ENCODE data around the gene AAR2. TPM values are rescaled to one million over a fixed set of nuclear protein-coding genes. Genes with fewer than 3 reads are reported as not detected.
A peak's percentile ranks its signal among the peaks of the same experiment; 100 is the strongest.

The AAR2 gene
- polyA plus RNA-seq, 1 of the 3 experiments (the other 2 are of a cell fraction): 17.4 TPM

DNA sequence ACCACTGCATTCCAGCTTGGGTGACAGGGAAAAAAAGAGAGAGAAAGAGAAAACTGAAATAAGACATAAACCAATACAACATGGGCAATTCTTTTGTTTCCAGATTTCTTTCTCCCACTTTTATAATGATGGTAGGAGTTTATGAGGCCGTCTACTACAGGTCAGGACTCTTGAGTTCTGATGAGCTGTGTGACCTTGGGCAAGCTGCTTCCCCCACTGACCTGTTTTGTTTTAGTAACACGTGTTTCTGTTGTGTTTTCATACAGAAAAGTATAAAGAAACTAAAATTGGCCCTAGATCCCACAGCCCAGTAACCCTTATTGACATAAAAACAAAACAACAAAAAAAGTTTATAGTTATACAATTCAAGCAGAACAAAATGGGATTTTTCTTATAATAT, 22.9 kb upstream of the AAR2 start:
- 61% methylated on average over 2 of the region's 2 CpGs for WGBS (ENCODE audit: low lambda C conversion rate)
- H2AFZ ChIP-seq (ENCODE audit: low read depth): no peak overlapping the region
- H3K4me1 ChIP-seq (ENCODE audit: control insufficient read depth in 1 of 2, insufficient read depth in 2 of 2, low read depth in 1 of 2, low read length in 1 of 2): no peaks in the 10 kb centered on the region
- no peaks in the 10 kb centered on the region for H3K79me2 ChIP-seq (ENCODE audit: insufficient read depth)
- H3K9me2 ChIP-seq: no peaks in the 10 kb centered on the region
- no peak overlapping the region for H3K4me2 ChIP-seq
- H3K36me3 ChIP-seq (replicated peaks in 1 of 2; ENCODE audit: control insufficient read depth in 1 of 2, insufficient read depth in 2 of 2, low read length in 1 of 2): peaks cover 0 to 15% of the 10 kb centered on the region in 2 experiments
- ChIA-PET CTCF (interaction anchor here (0.7 to 16.0 kb wide), 9 partner anchors 11 to 232 kb away, joined by 3 to 219 read pairs (median 4); no protein-coding TSS in a partner anchor), POLR2A (interaction anchor here (0.7 to 1.0 kb wide), 2 partner anchors 18 to 209 kb away, joined by 3 read pairs; no protein-coding TSS in a partner anchor)
- H3K27me3 ChIP-seq (ENCODE audit: insufficient read depth): no peaks in the 10 kb centered on the region
- no peak for DNase-seq
- H3F3A ChIP-seq (replicated peaks; ENCODE audit: insufficient read depth): no peaks in the 10 kb centered on the region
- no peak for TF ChIP-seq MEF2A (IDR thresholded peaks at IDR 0.05; ENCODE audit: borderline replicate concordance, low read depth)
- TF ChIP-seq NFIC (IDR thresholded peaks at IDR 0.05; ENCODE audit: borderline replicate concordance): no peak
- no peak for TF ChIP-seq CHD2 (IDR thresholded peaks at IDR 0.05; ENCODE audit: low read length, partially characterized antibody)
- no peak overlapping the region for H3K9ac ChIP-seq
- H3K27ac ChIP-seq (ENCODE audit: low read depth in 2 of 2, low read length in 1 of 2): no peak overlapping the region
- no peaks in the 10 kb centered on the region for H3K9me3 ChIP-seq
- no peaks in the 10 kb centered on the region for H4K20me1 ChIP-seq (ENCODE audit: insufficient read depth)
- H3K4me3 ChIP-seq (ENCODE audit: low read depth in 2 of 2, low read length in 1 of 2): no peak overlapping the region

DNA sequence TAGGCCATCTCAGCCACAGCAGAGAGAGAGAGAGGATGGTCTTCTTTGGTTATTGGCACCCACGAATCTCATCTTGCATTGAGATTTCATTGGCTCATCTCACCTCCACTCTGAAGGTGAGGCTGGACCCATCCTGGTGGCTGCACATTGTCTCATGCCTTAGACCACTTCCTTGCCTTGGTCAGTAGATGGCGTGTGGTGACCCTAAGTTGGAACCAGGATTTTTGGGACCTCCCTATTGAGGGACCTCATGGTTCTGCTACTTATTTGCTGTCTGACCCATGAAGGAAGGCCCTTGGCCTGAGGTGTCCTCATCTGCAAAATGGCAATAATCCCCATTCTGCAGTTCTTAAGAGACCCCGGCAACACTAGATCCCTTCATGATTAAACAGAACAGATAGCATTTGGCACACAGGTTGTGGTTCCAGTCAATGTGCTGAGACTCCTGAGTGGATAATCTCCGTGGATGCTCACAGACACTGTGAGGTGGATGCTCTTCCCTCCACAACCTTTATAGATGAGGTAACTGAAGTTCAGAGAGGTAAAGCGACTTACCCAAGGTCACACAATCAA, 21.5 kb upstream of the AAR2 start:
- Histone ChIP-seq H3K36me3 (replicated peaks in 1 of 2; ENCODE audit: control insufficient read depth in 1 of 2, insufficient read depth in 2 of 2, low read length in 1 of 2) (peaks cover 0 to 19% of the 10 kb centered on the region in 2 experiments), H3K4me1 (ENCODE audit: control insufficient read depth in 1 of 2, insufficient read depth in 2 of 2, low read depth in 1 of 2, low read length in 1 of 2) (no peaks in the 10 kb centered on the region), H2AFZ (ENCODE audit: low read depth) (no peak overlapping the region), H4K20me1 (ENCODE audit: insufficient read depth) (no peaks in the 10 kb centered on the region), H3K9me2 (no peaks in the 10 kb centered on the region), H3K27ac (ENCODE audit: low read depth in 2 of 2, low read length in 1 of 2) (no peak overlapping the region), H3F3A (replicated peaks; ENCODE audit: insufficient read depth) (no peaks in the 10 kb centered on the region), H3K9ac (no peak overlapping the region), H3K9me3 (no peaks in the 10 kb centered on the region), H3K79me2 (ENCODE audit: insufficient read depth) (no peaks in the 10 kb centered on the region), H3K4me2 (no peak overlapping the region), H3K4me3 (ENCODE audit: low read depth in 2 of 2, low read length in 1 of 2) (no peak overlapping the region; a peak in 1 of 4 replicates), H3K27me3 (ENCODE audit: insufficient read depth) (no peaks in the 10 kb centered on the region)
- peak; percentile 57 for TF ChIP-seq SMC3 (IDR thresholded peaks at IDR 0.05; ENCODE audit: low read depth, low read length)
- no peak for TF ChIP-seq RFX5 (IDR thresholded peaks at IDR 0.05; ENCODE audit: low read length)
- peak; percentile 76 for TF ChIP-seq RAD21 (IDR thresholded peaks at IDR 0.05; ENCODE audit: low read length)
- no peak for TF ChIP-seq JUND (IDR thresholded peaks at IDR 0.05)
- TF ChIP-seq RXRA (IDR thresholded peaks at IDR 0.05; ENCODE audit: borderline replicate concordance, low read depth): no peak
- TF ChIP-seq, protein P1, sequence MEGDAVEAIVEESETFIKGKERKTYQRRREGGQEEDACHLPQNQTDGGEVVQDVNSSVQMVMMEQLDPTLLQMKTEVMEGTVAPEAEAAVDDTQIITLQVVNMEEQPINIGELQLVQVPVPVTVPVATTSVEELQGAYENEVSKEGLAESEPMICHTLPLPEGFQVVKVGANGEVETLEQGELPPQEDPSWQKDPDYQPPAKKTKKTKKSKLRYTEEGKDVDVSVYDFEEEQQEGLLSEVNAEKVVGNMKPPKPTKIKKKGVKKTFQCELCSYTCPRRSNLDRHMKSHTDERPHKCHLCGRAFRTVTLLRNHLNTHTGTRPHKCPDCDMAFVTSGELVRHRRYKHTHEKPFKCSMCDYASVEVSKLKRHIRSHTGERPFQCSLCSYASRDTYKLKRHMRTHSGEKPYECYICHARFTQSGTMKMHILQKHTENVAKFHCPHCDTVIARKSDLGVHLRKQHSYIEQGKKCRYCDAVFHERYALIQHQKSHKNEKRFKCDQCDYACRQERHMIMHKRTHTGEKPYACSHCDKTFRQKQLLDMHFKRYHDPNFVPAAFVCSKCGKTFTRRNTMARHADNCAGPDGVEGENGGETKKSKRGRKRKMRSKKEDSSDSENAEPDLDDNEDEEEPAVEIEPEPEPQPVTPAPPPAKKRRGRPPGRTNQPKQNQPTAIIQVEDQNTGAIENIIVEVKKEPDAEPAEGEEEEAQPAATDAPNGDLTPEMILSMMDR (IDR thresholded peaks at IDR 0.05): peak; percentile 62
- TF ChIP-seq, protein P2, sequence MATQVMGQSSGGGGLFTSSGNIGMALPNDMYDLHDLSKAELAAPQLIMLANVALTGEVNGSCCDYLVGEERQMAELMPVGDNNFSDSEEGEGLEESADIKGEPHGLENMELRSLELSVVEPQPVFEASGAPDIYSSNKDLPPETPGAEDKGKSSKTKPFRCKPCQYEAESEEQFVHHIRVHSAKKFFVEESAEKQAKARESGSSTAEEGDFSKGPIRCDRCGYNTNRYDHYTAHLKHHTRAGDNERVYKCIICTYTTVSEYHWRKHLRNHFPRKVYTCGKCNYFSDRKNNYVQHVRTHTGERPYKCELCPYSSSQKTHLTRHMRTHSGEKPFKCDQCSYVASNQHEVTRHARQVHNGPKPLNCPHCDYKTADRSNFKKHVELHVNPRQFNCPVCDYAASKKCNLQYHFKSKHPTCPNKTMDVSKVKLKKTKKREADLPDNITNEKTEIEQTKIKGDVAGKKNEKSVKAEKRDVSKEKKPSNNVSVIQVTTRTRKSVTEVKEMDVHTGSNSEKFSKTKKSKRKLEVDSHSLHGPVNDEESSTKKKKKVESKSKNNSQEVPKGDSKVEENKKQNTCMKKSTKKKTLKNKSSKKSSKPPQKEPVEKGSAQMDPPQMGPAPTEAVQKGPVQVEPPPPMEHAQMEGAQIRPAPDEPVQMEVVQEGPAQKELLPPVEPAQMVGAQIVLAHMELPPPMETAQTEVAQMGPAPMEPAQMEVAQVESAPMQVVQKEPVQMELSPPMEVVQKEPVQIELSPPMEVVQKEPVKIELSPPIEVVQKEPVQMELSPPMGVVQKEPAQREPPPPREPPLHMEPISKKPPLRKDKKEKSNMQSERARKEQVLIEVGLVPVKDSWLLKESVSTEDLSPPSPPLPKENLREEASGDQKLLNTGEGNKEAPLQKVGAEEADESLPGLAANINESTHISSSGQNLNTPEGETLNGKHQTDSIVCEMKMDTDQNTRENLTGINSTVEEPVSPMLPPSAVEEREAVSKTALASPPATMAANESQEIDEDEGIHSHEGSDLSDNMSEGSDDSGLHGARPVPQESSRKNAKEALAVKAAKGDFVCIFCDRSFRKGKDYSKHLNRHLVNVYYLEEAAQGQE (IDR thresholded peaks at IDR 0.05; ENCODE audit: low read depth, low read length): no peak
- ChIA-PET POLR2A (no interaction called here), CTCF (interaction anchor here (1.3 to 16.0 kb wide), 7 partner anchors 12 to 231 kb away, joined by 3 to 219 read pairs (median 11); no protein-coding TSS in a partner anchor)
- DNase-seq: peak; percentile 71
- 59% methylated on average over 5 of the region's 5 CpGs for WGBS (ENCODE audit: low lambda C conversion rate)

Data from SK-N-SH (cell line).